ENCODE data around the gene AKAP8.

DNA sequence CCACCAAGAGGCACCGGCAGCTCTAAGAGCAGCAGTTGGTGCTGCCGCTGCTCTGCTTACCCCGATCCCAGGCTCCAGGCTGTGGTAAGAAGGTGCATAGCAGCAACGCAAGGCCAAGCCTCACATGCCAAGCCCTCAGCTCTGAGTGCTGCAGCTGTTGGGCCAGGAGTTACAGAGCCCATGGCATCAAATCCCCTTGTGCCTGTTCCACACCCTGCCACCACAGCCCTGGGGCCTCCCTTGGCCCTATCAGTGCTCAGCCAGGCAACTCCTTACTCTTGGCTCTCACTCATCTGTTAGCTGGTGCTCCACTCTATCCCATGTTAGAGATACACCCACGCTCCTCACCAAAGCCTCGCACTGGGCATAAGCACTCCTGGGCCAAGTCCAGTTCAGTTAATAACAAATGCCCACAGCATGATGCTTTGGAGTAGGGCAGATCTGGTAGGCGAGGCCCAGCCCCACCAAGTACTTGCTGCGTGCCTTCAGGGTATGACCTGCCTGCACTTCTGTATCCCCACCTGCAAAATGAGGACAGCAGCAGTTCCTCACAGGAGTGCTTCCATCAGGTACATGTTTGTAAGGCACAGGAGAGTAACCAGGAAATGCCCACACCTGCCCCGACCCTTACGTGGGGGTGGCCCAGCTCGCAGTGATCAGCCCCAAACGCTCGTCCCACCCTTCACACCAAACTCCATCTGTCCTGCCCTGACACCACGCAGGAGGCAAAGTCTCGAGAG is 23.0 kb upstream of the AKAP8 start:
- TF ChIP-seq, protein P1, sequence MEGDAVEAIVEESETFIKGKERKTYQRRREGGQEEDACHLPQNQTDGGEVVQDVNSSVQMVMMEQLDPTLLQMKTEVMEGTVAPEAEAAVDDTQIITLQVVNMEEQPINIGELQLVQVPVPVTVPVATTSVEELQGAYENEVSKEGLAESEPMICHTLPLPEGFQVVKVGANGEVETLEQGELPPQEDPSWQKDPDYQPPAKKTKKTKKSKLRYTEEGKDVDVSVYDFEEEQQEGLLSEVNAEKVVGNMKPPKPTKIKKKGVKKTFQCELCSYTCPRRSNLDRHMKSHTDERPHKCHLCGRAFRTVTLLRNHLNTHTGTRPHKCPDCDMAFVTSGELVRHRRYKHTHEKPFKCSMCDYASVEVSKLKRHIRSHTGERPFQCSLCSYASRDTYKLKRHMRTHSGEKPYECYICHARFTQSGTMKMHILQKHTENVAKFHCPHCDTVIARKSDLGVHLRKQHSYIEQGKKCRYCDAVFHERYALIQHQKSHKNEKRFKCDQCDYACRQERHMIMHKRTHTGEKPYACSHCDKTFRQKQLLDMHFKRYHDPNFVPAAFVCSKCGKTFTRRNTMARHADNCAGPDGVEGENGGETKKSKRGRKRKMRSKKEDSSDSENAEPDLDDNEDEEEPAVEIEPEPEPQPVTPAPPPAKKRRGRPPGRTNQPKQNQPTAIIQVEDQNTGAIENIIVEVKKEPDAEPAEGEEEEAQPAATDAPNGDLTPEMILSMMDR (conservative IDR thresholded peaks at IDR 0.05; ENCODE audit: low read depth, low read length): no peak
- TF ChIP-seq RCOR1 (IDR thresholded peaks at IDR 0.05; ENCODE audit: insufficient replicate concordance, low read length) (no peak), MAZ (IDR thresholded peaks at IDR 0.05; ENCODE audit: borderline replicate concordance, low read depth, low read length) (no peak), POLR2A (IDR thresholded peaks at IDR 0.05; ENCODE audit: low read depth, low read length) (no peak), MAFK (IDR thresholded peaks at IDR 0.05; ENCODE audit: low read depth, low read length) (no peak), CEBPB (IDR thresholded peaks at IDR 0.05; ENCODE audit: low read depth, low read length) (no peak), RAD21 (IDR thresholded peaks at IDR 0.05; ENCODE audit: low read length) (no peak), NFE2L2 (IDR thresholded peaks at IDR 0.05; ENCODE audit: low read depth, low read length) (no peak)
- TF ChIP-seq, protein P2, sequence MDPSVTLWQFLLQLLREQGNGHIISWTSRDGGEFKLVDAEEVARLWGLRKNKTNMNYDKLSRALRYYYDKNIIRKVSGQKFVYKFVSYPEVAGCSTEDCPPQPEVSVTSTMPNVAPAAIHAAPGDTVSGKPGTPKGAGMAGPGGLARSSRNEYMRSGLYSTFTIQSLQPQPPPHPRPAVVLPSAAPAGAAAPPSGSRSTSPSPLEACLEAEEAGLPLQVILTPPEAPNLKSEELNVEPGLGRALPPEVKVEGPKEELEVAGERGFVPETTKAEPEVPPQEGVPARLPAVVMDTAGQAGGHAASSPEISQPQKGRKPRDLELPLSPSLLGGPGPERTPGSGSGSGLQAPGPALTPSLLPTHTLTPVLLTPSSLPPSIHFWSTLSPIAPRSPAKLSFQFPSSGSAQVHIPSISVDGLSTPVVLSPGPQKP (IDR thresholded peaks at IDR 0.05; ENCODE audit: borderline replicate concordance, low read depth, low read length): no peak
- TF ChIP-seq, protein P3, sequence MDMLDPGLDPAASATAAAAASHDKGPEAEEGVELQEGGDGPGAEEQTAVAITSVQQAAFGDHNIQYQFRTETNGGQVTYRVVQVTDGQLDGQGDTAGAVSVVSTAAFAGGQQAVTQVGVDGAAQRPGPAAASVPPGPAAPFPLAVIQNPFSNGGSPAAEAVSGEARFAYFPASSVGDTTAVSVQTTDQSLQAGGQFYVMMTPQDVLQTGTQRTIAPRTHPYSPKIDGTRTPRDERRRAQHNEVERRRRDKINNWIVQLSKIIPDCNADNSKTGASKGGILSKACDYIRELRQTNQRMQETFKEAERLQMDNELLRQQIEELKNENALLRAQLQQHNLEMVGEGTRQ (IDR thresholded peaks at IDR 0.05; ENCODE audit: low read depth, low read length): no peak

All from IMR-90 (cell line).